ENCODE measurements around the gene FSTL4.

The FSTL4 gene

GRCh38 chr5:133336121-133336968, 276.0 kb downstream of the FSTL4 start:
- DNase-seq: no peak

DNA sequence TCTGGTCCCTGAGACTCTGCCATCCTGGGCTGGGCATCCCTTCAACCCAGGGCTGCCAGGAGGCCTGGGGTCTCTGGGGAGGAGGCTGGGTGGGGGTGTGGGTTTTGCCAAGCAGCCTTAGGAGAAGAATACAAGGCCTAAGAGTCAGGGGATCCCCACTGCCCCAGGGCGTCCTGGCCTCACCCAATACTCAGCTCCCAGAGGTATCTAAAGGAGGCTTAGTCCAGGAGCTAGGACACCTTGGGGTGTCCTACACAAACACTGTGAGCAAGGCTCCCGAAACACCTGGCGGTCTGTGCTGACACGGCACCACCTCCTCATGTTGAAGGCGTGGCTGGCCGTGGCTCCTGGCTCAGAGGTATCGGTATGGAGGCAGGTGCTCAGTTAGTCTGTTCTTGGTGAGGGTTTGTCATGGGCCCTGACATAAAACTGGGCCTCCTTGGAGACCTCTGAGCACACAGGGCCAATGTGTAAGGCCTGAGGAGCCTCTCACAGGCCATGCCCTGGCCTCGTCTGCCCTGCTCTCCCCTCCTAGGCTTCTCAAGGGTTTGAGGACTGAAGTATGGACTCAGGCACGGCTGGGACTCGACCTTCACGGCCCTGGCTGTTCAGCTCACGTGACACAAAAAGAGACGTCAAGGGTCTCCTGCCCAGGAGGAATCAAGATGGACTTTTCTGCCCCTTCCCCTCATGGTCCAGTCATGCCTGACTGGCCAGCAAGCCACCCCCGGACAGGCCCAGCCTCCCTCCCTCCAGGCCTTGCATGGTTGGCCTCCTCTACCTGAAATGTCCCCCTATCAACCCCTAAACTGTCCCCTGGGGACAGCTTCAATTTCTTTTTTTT, 277.3 kb downstream of the FSTL4 start:
- no peak for DNase-seq

GRCh38 chr5:133333326-133334150, 278.8 kb downstream of the FSTL4 start:
- no peak for DNase-seq

DNA sequence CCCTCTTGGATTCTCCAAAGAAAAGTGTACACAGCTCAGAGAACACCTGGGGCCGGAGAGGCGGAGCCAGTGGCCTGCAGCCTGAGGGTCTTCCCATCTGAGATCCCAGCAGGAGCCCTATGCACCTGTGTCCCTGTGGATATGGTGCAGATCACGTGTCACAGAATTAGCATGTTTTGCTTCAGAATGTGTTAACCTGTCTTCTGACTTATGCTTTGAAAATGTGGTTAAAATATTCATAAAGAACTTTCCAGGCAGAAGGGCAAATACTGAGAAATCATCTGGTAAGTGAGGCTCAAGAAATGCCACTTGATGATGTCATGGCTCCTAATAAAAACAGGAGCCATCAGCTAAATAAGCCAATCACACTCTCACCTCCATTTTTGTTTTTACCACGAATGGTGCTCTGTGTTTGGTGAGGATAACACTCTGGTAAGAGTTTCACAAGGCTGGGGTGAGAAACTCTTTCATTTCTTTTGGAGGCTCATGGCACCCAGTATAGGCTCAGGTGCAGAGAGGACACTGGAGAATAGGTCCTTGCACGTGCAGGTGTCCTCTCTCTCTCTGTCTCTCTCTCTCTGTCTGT, 279.8 kb downstream of the FSTL4 start:
- DNase-seq: no peak

DNA sequence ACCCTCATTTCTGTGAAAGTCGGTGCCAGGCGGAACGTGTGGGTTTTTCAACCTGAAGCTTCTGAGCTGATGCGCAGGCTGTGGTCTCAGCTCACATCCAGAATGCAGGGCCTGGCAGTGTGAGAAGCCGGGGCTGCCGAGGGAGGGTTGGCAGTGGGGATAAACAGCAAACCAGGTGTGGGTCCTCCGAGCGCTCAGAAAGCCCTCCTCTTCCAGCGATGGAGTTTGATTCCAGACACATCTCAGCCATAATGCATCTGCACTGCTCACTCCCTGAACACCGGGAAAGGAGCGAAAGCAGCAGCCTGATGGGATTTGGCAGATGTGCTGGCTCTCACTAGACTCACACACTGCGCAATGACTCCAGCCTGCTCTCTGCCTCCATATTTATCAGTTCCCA, 280.4 kb downstream of the FSTL4 start:
- DNase-seq: no peak

GRCh38 chr5:133330956-133331355, 281.4 kb downstream of the FSTL4 start:
- DNase-seq: no peak

GRCh38 chr5:133328800-133329199, 283.5 kb downstream of the FSTL4 start:
- DNase-seq: no peak

DNA sequence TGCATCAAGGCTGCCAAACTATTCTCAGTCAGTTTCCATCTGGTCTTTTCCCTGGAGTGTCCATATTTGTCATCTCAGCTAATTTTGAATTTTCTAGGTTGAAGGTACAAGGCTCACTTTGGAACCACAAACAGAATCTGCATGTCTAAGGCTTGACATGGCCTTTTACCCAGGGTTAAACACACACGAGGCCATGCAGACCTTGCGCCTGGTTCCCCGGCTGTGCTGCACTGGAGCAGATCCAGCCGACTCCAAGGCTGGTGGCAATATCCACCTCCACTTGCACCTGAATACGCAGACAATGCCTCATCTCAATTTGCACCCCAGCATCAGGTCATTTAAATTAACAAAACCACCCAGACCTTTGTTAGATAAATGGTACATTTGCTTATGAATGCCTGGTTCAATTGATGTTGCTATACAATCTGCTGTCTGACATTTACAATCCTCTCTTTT, 284.4 kb downstream of the FSTL4 start:
- DNase-seq: no peak

GRCh38 chr5:133326361-133326760, 286.0 kb downstream of the FSTL4 start:
- DNase-seq: no peak

- no peak for DNase-seq
These were observed 286.5 kb downstream of the FSTL4 start for GRCh38 chr5:133325864-133326263.

GRCh38 chr5:133324926-133325325, 287.4 kb downstream of the FSTL4 start:
- DNase-seq: no peak

GRCh38 chr5:133323494-133324457, 288.6 kb downstream of the FSTL4 start:
- DNase-seq: no peak

- DNase-seq: no peak
These were observed 289.6 kb downstream of the FSTL4 start for GRCh38 chr5:133322743-133323142.

- DNase-seq: no peak
These were observed 290.4 kb downstream of the FSTL4 start for GRCh38 chr5:133321833-133322420.

- no peak for DNase-seq
These were observed 291.0 kb downstream of the FSTL4 start for GRCh38 chr5:133321286-133321832.

- DNase-seq: no peak
These were observed 292.3 kb downstream of the FSTL4 start for GRCh38 chr5:133319905-133320520.

DNA sequence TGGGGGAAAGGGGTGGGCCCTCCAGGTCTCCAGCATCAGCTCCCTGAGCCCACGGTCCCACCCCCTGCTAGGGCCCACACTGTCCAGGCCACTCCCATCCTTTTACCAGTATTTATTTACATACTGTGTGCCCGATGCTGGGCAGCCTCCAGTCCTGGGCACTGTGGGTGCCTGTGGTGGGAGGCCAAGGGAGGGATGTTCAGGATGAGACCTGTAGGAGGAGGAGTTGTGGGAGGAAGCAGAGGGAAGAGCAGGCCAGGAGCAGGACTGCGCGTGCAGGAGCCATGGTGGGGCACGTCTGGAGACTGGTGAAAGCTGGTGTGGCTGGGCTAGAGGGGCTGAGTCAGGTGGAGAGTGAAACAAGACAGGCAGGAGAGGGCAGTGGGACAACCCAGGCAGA, 293.1 kb downstream of the FSTL4 start:
- DNase-seq: no peak

- no peak for DNase-seq
These were observed 294.8 kb downstream of the FSTL4 start for GRCh38 chr5:133317558-133317957.

GRCh38 chr5:133316346-133317343, 295.7 kb downstream of the FSTL4 start:
- no peak for DNase-seq
